Measurements from ENCODE around the gene SLC26A8. TPM values are rescaled to one million over a fixed set of nuclear protein-coding genes. Genes with fewer than 3 reads are reported as not detected.

The SLC26A8 gene
- total RNA-seq, 1 experiment from 2014 or later = not detected

GRCh38 chr6:35955521-35955920 is 68.9 kb downstream of the SLC26A8 start:
- intact Hi-C loops (cut with micrococcal nuclease; ENCODE audit: unreplicated experiment) (no loop called here), in situ Hi-C loops (cut with HindIII; ENCODE audit: low pct_unique_long_range_greater_than_20kb, low sequenced_read_pairs) (no loop called here)
- POLR2A ChIA-PET = no interaction called here
- TF ChIP-seq TCF7L2 (IDR thresholded peaks at IDR 0.05; ENCODE audit: low read depth, low read length) (no peak), REST (IDR thresholded peaks at IDR 0.05; ENCODE audit: insufficient read depth in 1 of 2, low read depth in 2 of 2, low read length in 1 of 2) (no peak), SIN3A (IDR thresholded peaks at IDR 0.05; ENCODE audit: borderline replicate concordance, insufficient read depth, low read depth, low read length) (no peak), POLR2AphosphoS5 (IDR thresholded peaks at IDR 0.05; ENCODE audit: low read depth, low read length) (no peak)
- TF ChIP-seq, protein P1, sequence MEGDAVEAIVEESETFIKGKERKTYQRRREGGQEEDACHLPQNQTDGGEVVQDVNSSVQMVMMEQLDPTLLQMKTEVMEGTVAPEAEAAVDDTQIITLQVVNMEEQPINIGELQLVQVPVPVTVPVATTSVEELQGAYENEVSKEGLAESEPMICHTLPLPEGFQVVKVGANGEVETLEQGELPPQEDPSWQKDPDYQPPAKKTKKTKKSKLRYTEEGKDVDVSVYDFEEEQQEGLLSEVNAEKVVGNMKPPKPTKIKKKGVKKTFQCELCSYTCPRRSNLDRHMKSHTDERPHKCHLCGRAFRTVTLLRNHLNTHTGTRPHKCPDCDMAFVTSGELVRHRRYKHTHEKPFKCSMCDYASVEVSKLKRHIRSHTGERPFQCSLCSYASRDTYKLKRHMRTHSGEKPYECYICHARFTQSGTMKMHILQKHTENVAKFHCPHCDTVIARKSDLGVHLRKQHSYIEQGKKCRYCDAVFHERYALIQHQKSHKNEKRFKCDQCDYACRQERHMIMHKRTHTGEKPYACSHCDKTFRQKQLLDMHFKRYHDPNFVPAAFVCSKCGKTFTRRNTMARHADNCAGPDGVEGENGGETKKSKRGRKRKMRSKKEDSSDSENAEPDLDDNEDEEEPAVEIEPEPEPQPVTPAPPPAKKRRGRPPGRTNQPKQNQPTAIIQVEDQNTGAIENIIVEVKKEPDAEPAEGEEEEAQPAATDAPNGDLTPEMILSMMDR (IDR thresholded peaks at IDR 0.05) = no peak
- H3K27ac ChIP-seq (ENCODE audit: low read length) = no peak overlapping the region
- DNase-seq (ENCODE audit: low read depth, low spot score) = no peak
- no peaks in the 10 kb centered on the region for H3K36me3 ChIP-seq (ENCODE audit: control insufficient read depth, insufficient read depth, low read length)
- BruUV-seq (replicated peaks) = no TSS peak
- H3K4me3 ChIP-seq (ENCODE audit: low read depth in 2 of 2, low read length in 2 of 2) = no peak overlapping the region
- CTCF ChIA-PET = interaction anchor here (0.7 kb wide), 1 partner anchor 403 kb away, joined by 3 read pairs; no protein-coding TSS in a partner anchor
- ATAC-seq = no peak
- no peaks in the 10 kb centered on the region for H3K4me1 ChIP-seq (ENCODE audit: control insufficient read depth, insufficient read depth, low read length)
- peaks cover 5% of the 10 kb centered on the region; the same call in 1 of the 2 replicates for H3K27me3 ChIP-seq (ENCODE audit: control insufficient read depth, insufficient read depth, low read length)
- H3K9me3 ChIP-seq (ENCODE audit: control insufficient read depth, insufficient read depth, low read depth, low read length) = no peaks in the 10 kb centered on the region

DNA sequence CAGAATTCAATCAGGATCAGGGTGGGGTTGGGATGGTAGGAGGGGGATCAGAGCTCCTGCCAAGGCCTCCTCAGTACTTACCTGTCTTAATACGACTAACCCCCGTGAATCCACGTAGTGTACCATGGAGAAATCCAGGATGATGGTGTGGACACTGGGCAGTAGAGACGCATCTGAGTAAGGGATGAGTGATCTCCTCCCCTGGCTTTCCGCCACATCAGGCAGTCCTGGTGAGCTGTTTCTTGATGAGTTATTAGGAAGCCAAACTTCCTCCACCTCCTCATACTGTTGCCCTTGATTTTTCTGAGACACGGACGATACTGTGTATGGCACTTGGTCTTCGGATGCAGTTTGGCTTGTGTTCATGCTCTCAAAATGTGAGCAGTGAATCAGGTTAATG is 69.4 kb downstream of the SLC26A8 start:
- no peaks in the 10 kb centered on the region for H3K36me3 ChIP-seq (ENCODE audit: control insufficient read depth, insufficient read depth, low read length)
- peaks cover 5% of the 10 kb centered on the region; the same call in 1 of the 2 replicates for H3K27me3 ChIP-seq (ENCODE audit: control insufficient read depth, insufficient read depth, low read length)
- intact Hi-C loops (cut with micrococcal nuclease; ENCODE audit: unreplicated experiment) = no loop called here
- POLR2A ChIA-PET = no interaction called here
- no peak for DNase-seq (ENCODE audit: low read depth, low spot score)
- no peaks in the 10 kb centered on the region for H3K9me3 ChIP-seq (ENCODE audit: control insufficient read depth, insufficient read depth, low read depth, low read length)
- ATAC-seq = no peak
- in situ Hi-C loops (cut with HindIII; ENCODE audit: low pct_unique_long_range_greater_than_20kb, low sequenced_read_pairs) = no loop called here
- no TSS peak for BruUV-seq (replicated peaks)
- no peak overlapping the region for H3K27ac ChIP-seq (ENCODE audit: low read length)
- no peak overlapping the region for H3K4me3 ChIP-seq (ENCODE audit: low read depth in 2 of 2, low read length in 2 of 2)
- CTCF ChIA-PET = no interaction called here
- TF ChIP-seq REST (IDR thresholded peaks at IDR 0.05; ENCODE audit: insufficient read depth in 1 of 2, low read depth in 2 of 2, low read length in 1 of 2) (no peak), SIN3A (IDR thresholded peaks at IDR 0.05; ENCODE audit: borderline replicate concordance, insufficient read depth, low read depth, low read length) (no peak), POLR2AphosphoS5 (IDR thresholded peaks at IDR 0.05; ENCODE audit: low read depth, low read length) (no peak), TCF7L2 (IDR thresholded peaks at IDR 0.05; ENCODE audit: low read depth, low read length) (no peak)
- TF ChIP-seq, protein P1 (IDR thresholded peaks at IDR 0.05) = no peak
- no peaks in the 10 kb centered on the region for H3K4me1 ChIP-seq (ENCODE audit: control insufficient read depth, insufficient read depth, low read length)

Measured in Panc1 (cell line).